Liver (tissue), 9 donors: ENCODE data around the gene ARHGAP21. TPM values are rescaled to one million over a fixed set of nuclear protein-coding genes. Genes with fewer than 3 reads are reported as not detected.

Source experiments
- DNase-seq: peaks from one replicate; pipeline ENCODE4 v3.0.0-alpha.2; 2017; ENCODE audit warnings: low spot score
- H3K27ac ChIP-seq, 2 donors: one replicate each; pipeline ENCODE4 v1.7.0; 2013; ENCODE audit warnings: inconsistent platforms in 2 of 2, low read length in 2 of 2, control low read depth in 1 of 2, low read depth in 1 of 2, mild to moderate bottlenecking in 1 of 2
- H3K27me3 ChIP-seq, 4 donors: one replicate each; pipeline versions ENCODE4 v1.6.1 to v1.7.0; 2013; ENCODE audit warnings: low read length in 3 of 4, inconsistent platforms in 1 of 4, mild to moderate bottlenecking in 1 of 4, moderate library complexity in 1 of 4; ENCODE audit not compliant: control insufficient read depth in 4 of 4, insufficient read depth in 4 of 4
- H3K36me3 ChIP-seq, 4 donors: one replicate each; pipeline versions ENCODE4 v1.6.1 to v1.7.0; 2013; ENCODE audit warnings: low read length in 3 of 4, mild to moderate bottlenecking in 3 of 4, low read depth in 1 of 4, moderate library complexity in 1 of 4; ENCODE audit not compliant: control insufficient read depth in 4 of 4, insufficient read depth in 3 of 4
- H3K4me1 ChIP-seq, 4 donors: one replicate each; pipeline versions ENCODE4 v1.6.1 to v1.7.0; 2013; ENCODE audit warnings: low read length in 3 of 4, mild to moderate bottlenecking in 3 of 4, moderate library complexity in 1 of 4; ENCODE audit not compliant: control insufficient read depth in 4 of 4, insufficient read depth in 4 of 4
- H3K4me3 ChIP-seq, 3 donors: one replicate each; pipeline versions ENCODE4 v1.6.1 to v1.7.0; 2013; ENCODE audit warnings: low read length in 3 of 3, control low read depth in 1 of 3, low read depth in 1 of 3, mild to moderate bottlenecking in 1 of 3
- H3K9ac ChIP-seq, 2 donors: one replicate each; pipeline ENCODE4 v1.7.0; 2013; ENCODE audit warnings: low read length in 2 of 2, mild to moderate bottlenecking in 2 of 2, moderate library complexity in 2 of 2, control low read depth in 1 of 2, low read depth in 1 of 2
- H3K9me3 ChIP-seq, 4 donors: one replicate each; pipeline versions ENCODE4 v1.6.1 to v1.7.0; 2013; ENCODE audit warnings: low read length in 3 of 4; ENCODE audit not compliant: control insufficient read depth in 4 of 4
- CTCF ChIP-seq: fragments of 150-350 bp; IDR thresholded peaks from 2 replicates; pipeline ENCODE4 v1.5.1; 2017; ENCODE audit warnings: improper control_type of control experiment, low read depth, low read length; ENCODE audit not compliant: missing input control
- EGR1 ChIP-seq, 2 donors: IDR thresholded peaks; 2 replicates each; pipeline ENCODE4 v1.6.1; 2016 to 2018; ENCODE audit warnings: antibody characterized with exemption in 2 of 2, low read depth in 2 of 2
- FOXA1 ChIP-seq: IDR thresholded peaks from 2 replicates; pipeline ENCODE4 v1.6.1; 2016; ENCODE audit warnings: antibody characterized with exemption
- FOXA2 ChIP-seq: IDR thresholded peaks from 2 replicates; pipeline ENCODE4 v1.6.1; 2016; ENCODE audit warnings: antibody characterized with exemption
- GABPA ChIP-seq, 2 donors: IDR thresholded peaks in 1 of 2; conservative IDR thresholded peaks in 1 of 2; 2 replicates each; pipeline ENCODE4 v1.6.1; 2016; ENCODE audit warnings: antibody characterized with exemption in 2 of 2, mild to moderate bottlenecking in 1 of 2, moderate library complexity in 1 of 2
- HNF4A ChIP-seq, 2 donors: conservative IDR thresholded peaks; 2 replicates each; pipeline ENCODE4 v1.6.1; 2016; ENCODE audit warnings: antibody characterized with exemption in 2 of 2, mild to moderate bottlenecking in 2 of 2
- HNF4G ChIP-seq: IDR thresholded peaks from 2 replicates; pipeline ENCODE4 v1.6.1; 2016; ENCODE audit warnings: antibody characterized with exemption
- JUND ChIP-seq, 2 donors: IDR thresholded peaks; 2 replicates each; pipeline ENCODE4 v1.6.1; 2016; ENCODE audit warnings: antibody characterized with exemption in 2 of 2
- MAX ChIP-seq: IDR thresholded peaks from 2 replicates; pipeline ENCODE4 v1.6.1; 2016; ENCODE audit warnings: antibody characterized with exemption
- NR2F2 ChIP-seq: IDR thresholded peaks from 2 replicates; pipeline ENCODE4 v1.6.1; 2016; ENCODE audit warnings: antibody characterized with exemption
- RAD21 ChIP-seq, 2 donors: IDR thresholded peaks; 2 replicates each; pipeline ENCODE4 v1.6.1; 2016; ENCODE audit warnings: antibody characterized with exemption in 2 of 2, mild to moderate bottlenecking in 2 of 2
- RXRA ChIP-seq, 2 donors: IDR thresholded peaks; 2 replicates each; pipeline ENCODE4 v1.6.1; 2017 to 2018; ENCODE audit warnings: antibody characterized with exemption in 2 of 2, mild to moderate bottlenecking in 1 of 2
- SP1 ChIP-seq: IDR thresholded peaks from 2 replicates; pipeline ENCODE4 v1.6.1; 2018; ENCODE audit warnings: antibody characterized with exemption, mild to moderate bottlenecking
- TAF1 ChIP-seq: conservative IDR thresholded peaks from 2 replicates; pipeline ENCODE4 v1.6.1; 2016; ENCODE audit warnings: antibody characterized with exemption, mild to moderate bottlenecking
- YY1 ChIP-seq: IDR thresholded peaks from 2 replicates; pipeline ENCODE4 v1.6.1; 2016; ENCODE audit warnings: antibody characterized with exemption, mild to moderate bottlenecking
- ZBTB33 ChIP-seq: IDR thresholded peaks from 2 replicates; pipeline ENCODE4 v1.6.1; 2016; ENCODE audit warnings: antibody characterized with exemption
- WGBS: extraction: QIAGEN DNeasy Blood & Tissue Kit; methylation state at CpG from one replicate; pipeline ENCODE4 v1.1.7; 2013; 5-methylcytosine and 5-hydroxymethylcytosine counted together
- polyA plus RNA-seq, 2 donors: library from polyadenylated mRNA; stranded (reverse) in 1 of 2; unstranded in 1 of 2; fragments of 200-250 nt in 1 of 2; fragments of >200 nt in 1 of 2; fragmentation: Nextera tagmentation in 1 of 2; extraction: Ambion mirVana in 1 of 2; gene quantifications; one replicate each; pipeline versions ENCODE4 v1.2.1 to v1.2.3, GENCODE V29; 2013 to 2015
- total RNA-seq, 2 donors: library from RNA; depleted of rRNA; stranded (reverse); fragments of >200 nt; gene quantifications; one replicate each; pipeline ENCODE4 v1.2.3, GENCODE V29; 2014
- TF ChIP-seq, protein P1 (sequence below): IDR thresholded peaks from 2 replicates; pipeline ENCODE4 v1.6.1; 2016; ENCODE audit warnings: antibody characterized with exemption
- TF ChIP-seq, protein P2 (sequence below): IDR thresholded peaks from 2 replicates; pipeline ENCODE4 v1.6.1; 2016; ENCODE audit warnings: antibody characterized with exemption, mild to moderate bottlenecking
- donor health status: healthy.
- donor health status: healthy.
- donor health status: healthy.
- donor health status: healthy.
- donor health status: healthy.

The ARHGAP21 gene
- total and polyA plus RNA-seq, 4 donors, result 7.8 to 30.6 (median 15.7) TPM

GRCh38 chr10:24750695-24751094 lies 27.0 kb upstream of the ARHGAP21 start:
- Histone ChIP-seq H3K27me3 (no peaks in the 10 kb centered on the region), H3K27ac (no peak overlapping the region), H3K4me1 (no peaks in the 10 kb centered on the region), H3K36me3 (no peaks in the 10 kb centered on the region), H3K4me3 (no peak overlapping the region), H3K9ac (no peak overlapping the region), H3K9me3 (no peaks in the 10 kb centered on the region)
- DNase-seq, result no peak
- no peak for TF ChIP-seq SP1
- no peak for TF ChIP-seq HNF4A (conservative IDR thresholded peaks at IDR 0.05)
- no peak for TF ChIP-seq FOXA1
- no peak for TF ChIP-seq YY1
- 91% methylated on average over 2 of the region's 2 CpGs for WGBS

GRCh38 chr10:24748214-24748613 lies 24.5 kb upstream of the ARHGAP21 start:
- no peaks in the 10 kb centered on the region for H3K36me3 ChIP-seq
- H3K27ac ChIP-seq, result no peak overlapping the region
- WGBS, result 90% methylated on average over 4 of the region's 4 CpGs
- no peaks in the 10 kb centered on the region for H3K4me1 ChIP-seq
- no peak overlapping the region for H3K9ac ChIP-seq
- no peak overlapping the region for H3K4me3 ChIP-seq
- no peak for DNase-seq
- H3K27me3 ChIP-seq, result no peaks in the 10 kb centered on the region
- no peaks in the 10 kb centered on the region for H3K9me3 ChIP-seq
- no peak for TF ChIP-seq YY1
- TF ChIP-seq NR2F2, result no peak
- TF ChIP-seq JUND (IDR thresholded peaks at IDR 0.05), result no peak
- no peak for TF ChIP-seq SP1
- no peak for TF ChIP-seq TAF1
- TF ChIP-seq, protein P1, sequence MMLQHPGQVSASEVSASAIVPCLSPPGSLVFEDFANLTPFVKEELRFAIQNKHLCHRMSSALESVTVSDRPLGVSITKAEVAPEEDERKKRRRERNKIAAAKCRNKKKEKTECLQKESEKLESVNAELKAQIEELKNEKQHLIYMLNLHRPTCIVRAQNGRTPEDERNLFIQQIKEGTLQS, result no peak
- TF ChIP-seq, protein P2, sequence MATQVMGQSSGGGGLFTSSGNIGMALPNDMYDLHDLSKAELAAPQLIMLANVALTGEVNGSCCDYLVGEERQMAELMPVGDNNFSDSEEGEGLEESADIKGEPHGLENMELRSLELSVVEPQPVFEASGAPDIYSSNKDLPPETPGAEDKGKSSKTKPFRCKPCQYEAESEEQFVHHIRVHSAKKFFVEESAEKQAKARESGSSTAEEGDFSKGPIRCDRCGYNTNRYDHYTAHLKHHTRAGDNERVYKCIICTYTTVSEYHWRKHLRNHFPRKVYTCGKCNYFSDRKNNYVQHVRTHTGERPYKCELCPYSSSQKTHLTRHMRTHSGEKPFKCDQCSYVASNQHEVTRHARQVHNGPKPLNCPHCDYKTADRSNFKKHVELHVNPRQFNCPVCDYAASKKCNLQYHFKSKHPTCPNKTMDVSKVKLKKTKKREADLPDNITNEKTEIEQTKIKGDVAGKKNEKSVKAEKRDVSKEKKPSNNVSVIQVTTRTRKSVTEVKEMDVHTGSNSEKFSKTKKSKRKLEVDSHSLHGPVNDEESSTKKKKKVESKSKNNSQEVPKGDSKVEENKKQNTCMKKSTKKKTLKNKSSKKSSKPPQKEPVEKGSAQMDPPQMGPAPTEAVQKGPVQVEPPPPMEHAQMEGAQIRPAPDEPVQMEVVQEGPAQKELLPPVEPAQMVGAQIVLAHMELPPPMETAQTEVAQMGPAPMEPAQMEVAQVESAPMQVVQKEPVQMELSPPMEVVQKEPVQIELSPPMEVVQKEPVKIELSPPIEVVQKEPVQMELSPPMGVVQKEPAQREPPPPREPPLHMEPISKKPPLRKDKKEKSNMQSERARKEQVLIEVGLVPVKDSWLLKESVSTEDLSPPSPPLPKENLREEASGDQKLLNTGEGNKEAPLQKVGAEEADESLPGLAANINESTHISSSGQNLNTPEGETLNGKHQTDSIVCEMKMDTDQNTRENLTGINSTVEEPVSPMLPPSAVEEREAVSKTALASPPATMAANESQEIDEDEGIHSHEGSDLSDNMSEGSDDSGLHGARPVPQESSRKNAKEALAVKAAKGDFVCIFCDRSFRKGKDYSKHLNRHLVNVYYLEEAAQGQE, result no peak
- no peak for TF ChIP-seq MAX
- no peak for TF ChIP-seq CTCF
- TF ChIP-seq HNF4A (conservative IDR thresholded peaks at IDR 0.05), result no peak
- no peak for TF ChIP-seq EGR1 (IDR thresholded peaks at IDR 0.05; ENCODE audit: low read depth in 2 of 2)
- TF ChIP-seq FOXA1, result no peak
- no peak for TF ChIP-seq ZBTB33
- no peak for TF ChIP-seq FOXA2
- no peak for TF ChIP-seq RXRA (IDR thresholded peaks at IDR 0.05)
- no peak for TF ChIP-seq HNF4G
- no peak for TF ChIP-seq GABPA (IDR thresholded peaks at IDR 0.05 in 1 of 2, conservative IDR thresholded peaks at IDR 0.05 in 1 of 2)
- TF ChIP-seq RAD21 (IDR thresholded peaks at IDR 0.05), result no peak
